ENCODE measurements around the gene PLAGL2.

PLAGL2 gene

DNA sequence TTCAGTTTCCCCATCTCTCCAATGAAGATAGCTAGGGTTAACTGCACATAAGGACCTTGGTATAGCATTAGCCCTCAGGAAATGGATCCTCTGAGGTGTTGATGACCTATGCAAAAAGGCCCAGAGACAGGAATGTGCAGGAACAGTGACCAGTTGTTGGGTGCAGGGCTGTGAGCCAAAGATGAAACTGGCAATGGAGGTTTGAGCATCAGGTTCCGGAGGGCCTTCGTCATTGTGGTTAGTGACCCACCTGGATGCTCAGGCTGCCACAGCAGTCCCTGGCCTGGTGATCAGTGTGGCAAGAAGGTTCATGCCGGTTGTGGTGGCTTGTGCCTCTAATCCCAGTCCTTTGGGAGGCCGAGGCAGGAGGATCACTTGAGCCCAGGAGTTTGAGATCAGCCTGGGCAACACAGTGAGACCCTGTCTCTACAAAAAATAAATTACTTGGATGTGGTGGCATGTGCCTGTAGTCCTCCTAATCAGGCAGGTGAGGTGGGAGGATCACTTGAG lies 54.3 kb downstream of the PLAGL2 start:
- no peak for DNase-seq (ENCODE audit: low read depth in 4 of 4, low spot score in 1 of 4)

DNA sequence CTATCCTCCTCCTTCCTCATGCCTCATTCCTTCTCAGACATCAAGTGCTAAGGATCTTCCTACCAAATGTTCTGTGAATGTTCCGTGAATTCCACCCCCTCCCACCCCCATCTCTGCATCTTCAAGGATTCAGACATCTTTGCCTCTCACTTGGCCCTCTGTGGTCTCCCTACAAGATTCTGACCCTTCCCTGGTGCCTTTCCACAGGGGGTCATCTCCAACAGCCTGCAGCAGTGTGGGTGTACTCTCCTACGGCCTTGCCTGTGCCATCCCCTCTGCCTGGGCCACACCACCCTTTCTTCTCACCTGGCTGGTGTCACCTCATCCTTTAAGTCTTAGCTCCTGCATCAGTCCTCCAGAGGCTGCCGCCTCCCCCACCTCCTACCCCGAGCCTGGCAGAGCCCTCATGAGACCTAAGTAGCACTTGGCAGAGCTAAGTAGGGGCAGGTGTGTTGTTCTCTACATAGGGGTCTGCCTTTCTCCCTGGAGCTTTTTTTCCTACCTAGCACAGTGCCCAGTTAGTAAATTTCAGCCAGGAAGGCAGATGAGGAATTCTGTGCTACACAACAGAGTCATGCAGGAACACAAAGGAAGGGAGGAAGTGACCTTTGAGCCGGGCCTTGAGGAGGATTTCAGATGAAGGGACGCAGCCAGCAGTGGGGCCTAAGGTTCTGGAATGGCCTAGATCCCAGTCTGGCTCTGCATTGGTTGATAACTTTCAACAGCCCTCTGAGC lies 55.0 kb downstream of the PLAGL2 start:
- DNase-seq (ENCODE audit: low read depth in 4 of 4, low spot score in 1 of 4): no peak

DNA sequence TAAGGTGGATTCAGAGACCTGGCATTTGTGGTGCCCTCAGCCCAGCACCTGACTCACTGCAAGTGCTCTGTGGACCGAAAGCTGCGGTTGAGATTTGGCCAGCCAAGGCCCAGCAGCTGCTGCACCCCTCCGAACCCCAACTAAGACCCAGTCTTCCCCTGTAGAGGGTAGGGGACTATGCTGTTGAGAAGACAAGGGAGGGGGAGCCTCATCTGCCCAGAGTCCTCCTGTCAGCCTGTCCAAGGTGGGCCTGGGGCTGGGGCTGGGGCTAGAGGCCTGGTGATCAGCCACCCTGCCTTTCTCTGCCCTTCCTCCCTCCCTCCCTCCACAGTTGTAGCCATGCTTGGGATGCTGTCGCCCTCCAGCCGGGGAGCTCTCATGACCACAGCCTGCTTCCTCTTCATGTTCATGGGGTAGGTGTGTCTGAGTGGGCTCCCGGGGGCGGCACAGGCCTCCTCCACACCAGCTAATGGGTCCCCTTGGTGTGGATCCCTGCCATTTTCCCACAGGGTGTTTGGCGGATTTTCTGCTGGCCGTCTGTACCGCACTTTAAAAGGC lies 57.2 kb downstream of the PLAGL2 start:
- DNase-seq (ENCODE audit: low read depth in 4 of 4, low spot score in 1 of 4): no peak

DNA sequence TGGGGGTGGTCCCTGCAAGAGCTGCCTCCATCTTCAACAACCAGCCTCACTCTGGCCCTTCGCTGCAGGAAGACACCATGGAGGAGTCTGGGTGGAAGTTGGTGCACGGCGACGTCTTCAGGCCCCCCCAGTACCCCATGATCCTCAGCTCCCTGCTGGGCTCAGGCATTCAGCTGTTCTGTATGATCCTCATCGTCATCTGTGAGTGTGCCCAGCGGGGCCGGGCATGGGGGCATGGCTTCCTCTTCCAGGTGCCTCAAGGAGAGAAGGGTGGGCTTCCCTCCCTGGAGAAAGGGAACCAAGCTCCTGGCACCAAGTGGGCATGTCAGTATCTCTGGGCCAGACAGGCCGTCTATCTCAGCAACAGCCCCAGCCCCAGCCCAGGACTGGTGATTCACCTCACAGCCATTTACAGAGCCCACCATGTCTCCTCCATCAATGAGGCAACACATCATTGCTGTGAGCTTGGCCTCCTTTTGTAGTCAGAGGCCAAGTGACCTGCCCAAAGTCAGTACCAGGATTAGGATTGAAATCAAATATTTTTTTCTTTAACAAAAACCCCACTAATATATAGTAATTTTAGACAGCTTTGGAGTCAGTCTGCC lies 57.9 kb downstream of the PLAGL2 start:
- DNase-seq (ENCODE audit: low read depth in 4 of 4, low spot score in 1 of 4): no peak

DNA sequence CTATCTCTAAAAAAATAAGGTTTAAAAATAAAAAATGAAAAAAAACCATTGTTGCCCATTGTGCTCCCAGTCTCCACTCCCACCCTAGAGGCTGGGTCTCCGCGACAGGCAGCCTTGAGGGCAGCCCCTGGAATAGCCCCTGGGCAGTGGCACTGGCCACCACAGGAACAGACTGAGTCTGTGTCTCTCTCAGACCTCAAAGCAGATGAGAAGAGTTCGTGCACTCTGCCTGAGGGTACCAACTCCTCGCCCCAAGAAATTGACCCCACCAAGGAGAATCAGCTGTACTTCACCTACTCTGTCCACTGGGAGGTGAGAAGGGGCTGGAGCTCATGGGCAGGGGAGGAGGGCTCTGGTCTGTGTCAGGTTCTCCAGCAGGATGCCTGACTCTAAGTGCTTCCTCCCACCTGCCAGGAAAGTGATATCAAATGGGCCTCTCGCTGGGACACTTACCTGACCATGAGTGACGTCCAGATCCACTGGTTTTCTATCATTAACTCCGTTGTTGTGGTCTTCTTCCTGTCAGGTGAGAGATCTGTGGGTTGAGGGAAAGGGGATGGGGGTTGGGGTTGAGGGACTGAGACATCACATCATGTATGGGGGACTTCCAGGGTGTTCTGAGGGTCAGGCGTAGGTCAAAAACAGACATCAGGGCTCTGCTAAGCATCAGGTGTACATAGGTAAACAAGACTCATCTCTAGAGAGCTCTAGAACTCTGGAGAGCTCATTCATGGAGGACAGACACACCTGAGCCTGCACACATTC lies 62.5 kb downstream of the PLAGL2 start:
- no peak for DNase-seq (ENCODE audit: low read depth in 4 of 4, low spot score in 1 of 4)

DNA sequence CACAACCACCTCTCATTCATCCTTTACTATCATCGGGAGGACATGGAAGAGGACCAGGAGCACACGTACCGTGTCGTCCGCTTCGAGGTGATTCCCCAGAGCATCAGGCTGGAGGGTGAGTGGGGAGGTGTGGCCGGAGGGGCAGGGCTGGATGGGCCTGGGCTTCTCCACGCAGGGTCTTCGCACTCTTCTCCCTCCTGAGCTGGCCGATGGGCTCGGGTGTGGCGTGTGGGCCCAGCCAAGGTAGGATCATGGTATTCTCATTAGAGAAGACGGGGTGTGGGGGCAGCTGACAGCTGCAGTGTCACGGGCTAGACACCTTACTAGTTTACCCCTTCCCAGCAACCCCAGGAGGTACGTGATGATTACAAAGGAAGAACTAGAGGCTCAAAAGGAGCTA lies 64.6 kb downstream of the PLAGL2 start:
- DNase-seq (ENCODE audit: low read depth in 4 of 4, low spot score in 1 of 4): no peak
